Liver (tissue), 9 donors: Measurements from ENCODE around the gene SAFB. TPM values are rescaled to one million over a fixed set of nuclear protein-coding genes. Genes with fewer than 3 reads are reported as not detected.

Experiments
- DNase-seq: peaks from one replicate; pipeline ENCODE4 v3.0.0-alpha.2; 2017; ENCODE audit warnings: low spot score
- H3K27ac ChIP-seq, 2 donors: one replicate each; pipeline ENCODE4 v1.7.0; 2013; ENCODE audit warnings: inconsistent platforms in 2 of 2, low read length in 2 of 2, control low read depth in 1 of 2, low read depth in 1 of 2, mild to moderate bottlenecking in 1 of 2
- H3K27me3 ChIP-seq, 4 donors: one replicate each; pipeline versions ENCODE4 v1.6.1 to v1.7.0; 2013; ENCODE audit warnings: low read length in 3 of 4, inconsistent platforms in 1 of 4, mild to moderate bottlenecking in 1 of 4, moderate library complexity in 1 of 4; ENCODE audit not compliant: control insufficient read depth in 4 of 4, insufficient read depth in 4 of 4
- H3K36me3 ChIP-seq, 4 donors: one replicate each; pipeline versions ENCODE4 v1.6.1 to v1.7.0; 2013; ENCODE audit warnings: low read length in 3 of 4, mild to moderate bottlenecking in 3 of 4, low read depth in 1 of 4, moderate library complexity in 1 of 4; ENCODE audit not compliant: control insufficient read depth in 4 of 4, insufficient read depth in 3 of 4
- H3K4me1 ChIP-seq, 4 donors: one replicate each; pipeline versions ENCODE4 v1.6.1 to v1.7.0; 2013; ENCODE audit warnings: low read length in 3 of 4, mild to moderate bottlenecking in 3 of 4, moderate library complexity in 1 of 4; ENCODE audit not compliant: control insufficient read depth in 4 of 4, insufficient read depth in 4 of 4
- H3K4me3 ChIP-seq, 3 donors: one replicate each; pipeline versions ENCODE4 v1.6.1 to v1.7.0; 2013; ENCODE audit warnings: low read length in 3 of 3, control low read depth in 1 of 3, low read depth in 1 of 3, mild to moderate bottlenecking in 1 of 3
- H3K9ac ChIP-seq, 2 donors: one replicate each; pipeline ENCODE4 v1.7.0; 2013; ENCODE audit warnings: low read length in 2 of 2, mild to moderate bottlenecking in 2 of 2, moderate library complexity in 2 of 2, control low read depth in 1 of 2, low read depth in 1 of 2
- H3K9me3 ChIP-seq, 4 donors: one replicate each; pipeline versions ENCODE4 v1.6.1 to v1.7.0; 2013; ENCODE audit warnings: low read length in 3 of 4; ENCODE audit not compliant: control insufficient read depth in 4 of 4
- ATF3 ChIP-seq: IDR thresholded peaks from 2 replicates; pipeline ENCODE4 v1.6.1; 2016; ENCODE audit warnings: antibody characterized with exemption
- EGR1 ChIP-seq, 2 donors: IDR thresholded peaks; 2 replicates each; pipeline ENCODE4 v1.6.1; 2016 to 2018; ENCODE audit warnings: antibody characterized with exemption in 2 of 2, low read depth in 2 of 2
- FOXA1 ChIP-seq: IDR thresholded peaks from 2 replicates; pipeline ENCODE4 v1.6.1; 2016; ENCODE audit warnings: antibody characterized with exemption
- FOXA2 ChIP-seq: IDR thresholded peaks from 2 replicates; pipeline ENCODE4 v1.6.1; 2016; ENCODE audit warnings: antibody characterized with exemption
- GABPA ChIP-seq, 2 donors: IDR thresholded peaks in 1 of 2; conservative IDR thresholded peaks in 1 of 2; 2 replicates each; pipeline ENCODE4 v1.6.1; 2016; ENCODE audit warnings: antibody characterized with exemption in 2 of 2, mild to moderate bottlenecking in 1 of 2, moderate library complexity in 1 of 2
- HNF4A ChIP-seq, 2 donors: conservative IDR thresholded peaks; 2 replicates each; pipeline ENCODE4 v1.6.1; 2016; ENCODE audit warnings: antibody characterized with exemption in 2 of 2, mild to moderate bottlenecking in 2 of 2
- HNF4G ChIP-seq: IDR thresholded peaks from 2 replicates; pipeline ENCODE4 v1.6.1; 2016; ENCODE audit warnings: antibody characterized with exemption
- JUND ChIP-seq, 2 donors: IDR thresholded peaks; 2 replicates each; pipeline ENCODE4 v1.6.1; 2016; ENCODE audit warnings: antibody characterized with exemption in 2 of 2
- MAX ChIP-seq: IDR thresholded peaks from 2 replicates; pipeline ENCODE4 v1.6.1; 2016; ENCODE audit warnings: antibody characterized with exemption
- NR2F2 ChIP-seq: IDR thresholded peaks from 2 replicates; pipeline ENCODE4 v1.6.1; 2016; ENCODE audit warnings: antibody characterized with exemption
- RAD21 ChIP-seq, 2 donors: IDR thresholded peaks; 2 replicates each; pipeline ENCODE4 v1.6.1; 2016; ENCODE audit warnings: antibody characterized with exemption in 2 of 2, mild to moderate bottlenecking in 2 of 2
- RXRA ChIP-seq, 2 donors: IDR thresholded peaks; 2 replicates each; pipeline ENCODE4 v1.6.1; 2017 to 2018; ENCODE audit warnings: antibody characterized with exemption in 2 of 2, mild to moderate bottlenecking in 1 of 2
- SP1 ChIP-seq: IDR thresholded peaks from 2 replicates; pipeline ENCODE4 v1.6.1; 2018; ENCODE audit warnings: antibody characterized with exemption, mild to moderate bottlenecking
- TAF1 ChIP-seq: conservative IDR thresholded peaks from 2 replicates; pipeline ENCODE4 v1.6.1; 2016; ENCODE audit warnings: antibody characterized with exemption, mild to moderate bottlenecking
- YY1 ChIP-seq: IDR thresholded peaks from 2 replicates; pipeline ENCODE4 v1.6.1; 2016; ENCODE audit warnings: antibody characterized with exemption, mild to moderate bottlenecking
- ZBTB33 ChIP-seq: IDR thresholded peaks from 2 replicates; pipeline ENCODE4 v1.6.1; 2016; ENCODE audit warnings: antibody characterized with exemption
- WGBS: extraction: QIAGEN DNeasy Blood & Tissue Kit; methylation state at CpG from one replicate; pipeline ENCODE4 v1.1.7; 2013; 5-methylcytosine and 5-hydroxymethylcytosine counted together
- polyA plus RNA-seq, 2 donors: library from polyadenylated mRNA; stranded (reverse) in 1 of 2; unstranded in 1 of 2; fragments of 200-250 nt in 1 of 2; fragments of >200 nt in 1 of 2; fragmentation: Nextera tagmentation in 1 of 2; extraction: Ambion mirVana in 1 of 2; gene quantifications; one replicate each; pipeline versions ENCODE4 v1.2.1 to v1.2.3, GENCODE V29; 2013 to 2015
- total RNA-seq, 2 donors: library from RNA; depleted of rRNA; stranded (reverse); fragments of >200 nt; gene quantifications; one replicate each; pipeline ENCODE4 v1.2.3, GENCODE V29; 2014
- TF ChIP-seq, protein P1 (sequence below): fragments of 150-350 bp; IDR thresholded peaks from 2 replicates; pipeline ENCODE4 v1.5.1; 2017; ENCODE audit warnings: improper control_type of control experiment, low read depth, low read length; ENCODE audit not compliant: missing input control
- TF ChIP-seq, protein P2 (sequence below): IDR thresholded peaks from 2 replicates; pipeline ENCODE4 v1.6.1; 2016; ENCODE audit warnings: antibody characterized with exemption, mild to moderate bottlenecking
- donor health status: healthy.
- donor health status: healthy.
- donor health status: healthy.
- donor health status: healthy.
- donor health status: healthy.

SAFB gene
- total and polyA plus RNA-seq, 4 donors, result 16.5 to 65.0 (median 38.5) TPM

DNA sequence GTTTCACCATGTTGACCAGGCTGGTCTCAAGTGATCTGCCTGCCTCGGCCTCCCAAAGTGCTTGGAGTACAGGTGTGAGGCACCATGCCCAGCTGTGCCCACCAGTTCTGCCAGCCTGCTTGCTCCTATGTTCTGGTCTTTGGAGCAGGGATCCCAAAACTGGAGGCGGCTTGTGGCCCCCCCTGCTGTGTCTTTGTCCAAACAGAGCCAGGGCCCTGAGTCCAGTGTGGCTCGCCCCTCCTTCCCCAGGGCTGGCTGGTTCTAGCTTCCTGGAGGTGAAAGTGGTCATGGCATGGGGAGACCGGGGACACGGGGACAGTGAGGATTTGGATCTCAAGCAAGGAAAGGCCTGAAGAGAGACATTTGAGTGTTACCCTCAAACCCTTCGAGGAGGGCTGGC is 43.6 kb upstream of the SAFB start:
- Histone ChIP-seq H3K27ac (no peak overlapping the region), H3K36me3 (no peaks in the 10 kb centered on the region), H3K27me3 (no peaks in the 10 kb centered on the region), H3K9me3 (no peaks in the 10 kb centered on the region), H3K4me3 (no peak overlapping the region), H3K9ac (no peak overlapping the region), H3K4me1 (peaks cover 0 to 5% (median 2%) of the 10 kb centered on the region in 4 donors)
- WGBS, result 93% methylated on average over 6 of the region's 6 CpGs
- no peak for DNase-seq
- no peak for TF ChIP-seq HNF4A (conservative IDR thresholded peaks at IDR 0.05)
- no peak for TF ChIP-seq NR2F2
- TF ChIP-seq, protein P1, sequence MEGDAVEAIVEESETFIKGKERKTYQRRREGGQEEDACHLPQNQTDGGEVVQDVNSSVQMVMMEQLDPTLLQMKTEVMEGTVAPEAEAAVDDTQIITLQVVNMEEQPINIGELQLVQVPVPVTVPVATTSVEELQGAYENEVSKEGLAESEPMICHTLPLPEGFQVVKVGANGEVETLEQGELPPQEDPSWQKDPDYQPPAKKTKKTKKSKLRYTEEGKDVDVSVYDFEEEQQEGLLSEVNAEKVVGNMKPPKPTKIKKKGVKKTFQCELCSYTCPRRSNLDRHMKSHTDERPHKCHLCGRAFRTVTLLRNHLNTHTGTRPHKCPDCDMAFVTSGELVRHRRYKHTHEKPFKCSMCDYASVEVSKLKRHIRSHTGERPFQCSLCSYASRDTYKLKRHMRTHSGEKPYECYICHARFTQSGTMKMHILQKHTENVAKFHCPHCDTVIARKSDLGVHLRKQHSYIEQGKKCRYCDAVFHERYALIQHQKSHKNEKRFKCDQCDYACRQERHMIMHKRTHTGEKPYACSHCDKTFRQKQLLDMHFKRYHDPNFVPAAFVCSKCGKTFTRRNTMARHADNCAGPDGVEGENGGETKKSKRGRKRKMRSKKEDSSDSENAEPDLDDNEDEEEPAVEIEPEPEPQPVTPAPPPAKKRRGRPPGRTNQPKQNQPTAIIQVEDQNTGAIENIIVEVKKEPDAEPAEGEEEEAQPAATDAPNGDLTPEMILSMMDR, result no peak
- no peak for TF ChIP-seq YY1
- TF ChIP-seq JUND (IDR thresholded peaks at IDR 0.05), result no peak
- no peak for TF ChIP-seq RXRA (IDR thresholded peaks at IDR 0.05)
- no peak for TF ChIP-seq HNF4G
- no peak for TF ChIP-seq ZBTB33
- TF ChIP-seq RAD21 (IDR thresholded peaks at IDR 0.05), result no peak
- no peak for TF ChIP-seq TAF1
- TF ChIP-seq FOXA1, result no peak
- TF ChIP-seq MAX, result no peak
- TF ChIP-seq GABPA (IDR thresholded peaks at IDR 0.05 in 1 of 2, conservative IDR thresholded peaks at IDR 0.05 in 1 of 2), result no peak
- TF ChIP-seq FOXA2, result no peak
- TF ChIP-seq EGR1 (IDR thresholded peaks at IDR 0.05; ENCODE audit: low read depth in 2 of 2), result no peak
- no peak for TF ChIP-seq SP1
- no peak for TF ChIP-seq ATF3
- TF ChIP-seq, protein P2, sequence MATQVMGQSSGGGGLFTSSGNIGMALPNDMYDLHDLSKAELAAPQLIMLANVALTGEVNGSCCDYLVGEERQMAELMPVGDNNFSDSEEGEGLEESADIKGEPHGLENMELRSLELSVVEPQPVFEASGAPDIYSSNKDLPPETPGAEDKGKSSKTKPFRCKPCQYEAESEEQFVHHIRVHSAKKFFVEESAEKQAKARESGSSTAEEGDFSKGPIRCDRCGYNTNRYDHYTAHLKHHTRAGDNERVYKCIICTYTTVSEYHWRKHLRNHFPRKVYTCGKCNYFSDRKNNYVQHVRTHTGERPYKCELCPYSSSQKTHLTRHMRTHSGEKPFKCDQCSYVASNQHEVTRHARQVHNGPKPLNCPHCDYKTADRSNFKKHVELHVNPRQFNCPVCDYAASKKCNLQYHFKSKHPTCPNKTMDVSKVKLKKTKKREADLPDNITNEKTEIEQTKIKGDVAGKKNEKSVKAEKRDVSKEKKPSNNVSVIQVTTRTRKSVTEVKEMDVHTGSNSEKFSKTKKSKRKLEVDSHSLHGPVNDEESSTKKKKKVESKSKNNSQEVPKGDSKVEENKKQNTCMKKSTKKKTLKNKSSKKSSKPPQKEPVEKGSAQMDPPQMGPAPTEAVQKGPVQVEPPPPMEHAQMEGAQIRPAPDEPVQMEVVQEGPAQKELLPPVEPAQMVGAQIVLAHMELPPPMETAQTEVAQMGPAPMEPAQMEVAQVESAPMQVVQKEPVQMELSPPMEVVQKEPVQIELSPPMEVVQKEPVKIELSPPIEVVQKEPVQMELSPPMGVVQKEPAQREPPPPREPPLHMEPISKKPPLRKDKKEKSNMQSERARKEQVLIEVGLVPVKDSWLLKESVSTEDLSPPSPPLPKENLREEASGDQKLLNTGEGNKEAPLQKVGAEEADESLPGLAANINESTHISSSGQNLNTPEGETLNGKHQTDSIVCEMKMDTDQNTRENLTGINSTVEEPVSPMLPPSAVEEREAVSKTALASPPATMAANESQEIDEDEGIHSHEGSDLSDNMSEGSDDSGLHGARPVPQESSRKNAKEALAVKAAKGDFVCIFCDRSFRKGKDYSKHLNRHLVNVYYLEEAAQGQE, result no peak

- H3K9ac ChIP-seq, result no peak overlapping the region
- 98% methylated on average over 7 of the region's 7 CpGs for WGBS
- H3K4me3 ChIP-seq, result no peak overlapping the region
- H3K36me3 ChIP-seq, result no peaks in the 10 kb centered on the region
- peaks cover 0 to 5% (median 2%) of the 10 kb centered on the region in 4 donors for H3K4me1 ChIP-seq
- no peak overlapping the region for H3K27ac ChIP-seq
- no peak for DNase-seq
- H3K9me3 ChIP-seq, result no peaks in the 10 kb centered on the region
- H3K27me3 ChIP-seq, result no peaks in the 10 kb centered on the region
- TF ChIP-seq NR2F2 (no peak), EGR1 (IDR thresholded peaks at IDR 0.05; ENCODE audit: low read depth in 2 of 2) (no peak), HNF4A (conservative IDR thresholded peaks at IDR 0.05) (no peak), YY1 (no peak), RAD21 (IDR thresholded peaks at IDR 0.05) (no peak), FOXA2 (no peak), FOXA1 (no peak), HNF4G (no peak), TAF1 (no peak), SP1 (no peak), GABPA (IDR thresholded peaks at IDR 0.05 in 1 of 2, conservative IDR thresholded peaks at IDR 0.05 in 1 of 2) (no peak), JUND (IDR thresholded peaks at IDR 0.05) (no peak), RXRA (IDR thresholded peaks at IDR 0.05) (no peak)
- TF ChIP-seq, protein P2, result no peak
- TF ChIP-seq, protein P1, result no peak
Measured at GRCh38 chr19:5579697-5580096, 43.2 kb upstream of the SAFB start.
